KMS-11 (cell line): ENCODE data around the gene SLC51A.

Source experiments
- H2AFZ ChIP-seq: fragments of 200-600 bp; sonication (generic); 2 replicates; pipeline ENCODE4 v1.6.1; 2016; ENCODE audit warnings: antibody characterized with exemption, mixed run types, low read depth
- H3K27ac ChIP-seq: fragments of 200-600 bp; sonication (generic); 2 replicates; pipeline ENCODE4 v1.6.1; 2016; ENCODE audit warnings: mild to moderate bottlenecking, mixed run types
- H3K27me3 ChIP-seq: fragments of 200-600 bp; sonication (generic); 2 replicates; pipeline ENCODE4 v1.6.1; 2017; ENCODE audit warnings: mild to moderate bottlenecking, low read depth, mixed run types, moderate library complexity; ENCODE audit not compliant: insufficient read depth
- H3K36me3 ChIP-seq: fragments of 200-600 bp; sonication (generic); 2 replicates; pipeline ENCODE4 v1.6.1; 2017; ENCODE audit warnings: mild to moderate bottlenecking, mixed run types; ENCODE audit not compliant: insufficient read depth
- H3K4me1 ChIP-seq: fragments of 200-600 bp; sonication (generic); 2 replicates; pipeline ENCODE4 v1.6.1; 2016; ENCODE audit warnings: mild to moderate bottlenecking, low read depth, mixed run types; ENCODE audit not compliant: poor library complexity, severe bottlenecking
- H3K4me2 ChIP-seq: fragments of 200-600 bp; sonication (generic); 2 replicates; pipeline ENCODE4 v1.7.0; 2016; ENCODE audit warnings: mild to moderate bottlenecking, mixed run types
- H3K4me3 ChIP-seq: fragments of 200-600 bp; sonication (generic); IDR thresholded peaks from 2 replicates; pipeline ENCODE4 v1.6.1; 2017; ENCODE audit warnings: low read depth, low read length, mixed read lengths; ENCODE audit not compliant: insufficient read depth
- H3K79me2 ChIP-seq: fragments of 200-600 bp; sonication (generic); 2 replicates; pipeline ENCODE4 v1.6.1; 2016; ENCODE audit warnings: low read depth, mixed run types; ENCODE audit not compliant: insufficient read depth
- H3K9ac ChIP-seq: fragments of 200-600 bp; sonication (generic); 2 replicates; pipeline ENCODE4 v1.6.1; 2016; ENCODE audit warnings: mild to moderate bottlenecking, mixed run types
- H4K20me1 ChIP-seq: fragments of 200-600 bp; sonication (generic); 2 replicates; pipeline ENCODE4 v1.6.1; 2016; ENCODE audit warnings: mild to moderate bottlenecking, mixed run types; ENCODE audit not compliant: insufficient read depth
- TF ChIP-seq, protein P1 (sequence below): fragments of 200-600 bp; sonication (generic); conservative IDR thresholded peaks from 2 replicates; pipeline ENCODE4 v1.6.1; 2017; ENCODE audit warnings: low read depth, mild to moderate bottlenecking, antibody characterized with exemption, low read length, moderate library complexity, mixed read lengths

Gene SLC51A

DNA sequence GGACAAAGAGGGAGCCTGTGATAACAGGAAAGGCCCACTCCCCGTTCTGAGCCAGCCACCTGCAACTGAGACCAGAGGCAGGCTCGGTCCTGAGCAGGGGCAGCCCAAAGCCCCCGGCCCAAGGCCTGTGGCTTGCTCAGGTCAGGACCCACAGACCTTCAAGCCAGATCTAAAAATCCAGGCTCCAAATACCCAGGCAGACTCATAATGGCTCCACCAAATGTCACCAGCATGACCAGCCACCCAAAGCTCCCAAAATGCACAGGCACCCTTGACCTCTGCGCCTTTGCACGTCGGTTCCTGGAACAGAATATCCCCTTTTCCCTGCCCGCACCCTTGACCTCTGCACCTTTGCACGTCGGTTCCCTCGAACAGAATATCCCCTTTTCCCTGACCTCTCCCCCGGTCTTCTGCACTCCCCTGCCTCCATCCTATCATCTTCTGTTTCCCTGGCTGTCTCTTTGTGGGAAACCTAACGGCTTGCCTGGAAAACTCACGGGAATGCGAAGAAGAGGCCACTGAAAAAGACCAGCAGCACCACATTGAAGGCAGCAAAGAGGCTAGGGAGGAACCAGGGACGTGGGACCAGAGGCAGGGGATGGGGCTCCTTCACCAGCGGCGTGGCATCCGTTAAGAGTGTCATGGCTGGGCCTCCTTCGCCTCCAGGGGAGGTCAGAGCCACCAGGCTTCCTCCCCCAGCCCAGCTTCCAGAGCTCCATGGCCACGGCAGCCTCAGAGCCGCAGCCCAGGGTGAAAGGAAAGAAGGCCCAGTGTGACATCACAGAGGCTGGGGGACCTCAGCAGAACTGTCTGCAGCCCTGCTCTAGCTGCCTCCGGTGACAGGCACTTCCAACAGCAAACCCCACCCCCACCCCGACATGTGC is 5.4 kb upstream of the SLC51A start, which contains the start of gene ZDHHC19:
Gene ZDHHC19, minus strand, starts transcription at position 728 of the 884 bp plus-strand sequence. Its CDS starts 85 bp downstream, at position 643.
- TF ChIP-seq, protein P1, sequence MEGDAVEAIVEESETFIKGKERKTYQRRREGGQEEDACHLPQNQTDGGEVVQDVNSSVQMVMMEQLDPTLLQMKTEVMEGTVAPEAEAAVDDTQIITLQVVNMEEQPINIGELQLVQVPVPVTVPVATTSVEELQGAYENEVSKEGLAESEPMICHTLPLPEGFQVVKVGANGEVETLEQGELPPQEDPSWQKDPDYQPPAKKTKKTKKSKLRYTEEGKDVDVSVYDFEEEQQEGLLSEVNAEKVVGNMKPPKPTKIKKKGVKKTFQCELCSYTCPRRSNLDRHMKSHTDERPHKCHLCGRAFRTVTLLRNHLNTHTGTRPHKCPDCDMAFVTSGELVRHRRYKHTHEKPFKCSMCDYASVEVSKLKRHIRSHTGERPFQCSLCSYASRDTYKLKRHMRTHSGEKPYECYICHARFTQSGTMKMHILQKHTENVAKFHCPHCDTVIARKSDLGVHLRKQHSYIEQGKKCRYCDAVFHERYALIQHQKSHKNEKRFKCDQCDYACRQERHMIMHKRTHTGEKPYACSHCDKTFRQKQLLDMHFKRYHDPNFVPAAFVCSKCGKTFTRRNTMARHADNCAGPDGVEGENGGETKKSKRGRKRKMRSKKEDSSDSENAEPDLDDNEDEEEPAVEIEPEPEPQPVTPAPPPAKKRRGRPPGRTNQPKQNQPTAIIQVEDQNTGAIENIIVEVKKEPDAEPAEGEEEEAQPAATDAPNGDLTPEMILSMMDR = no peak
- H3K4me1 ChIP-seq = no peaks in the 10 kb centered on the region
- no peak within 1 kb of the TSS for H3K4me3 ChIP-seq
- H3K9ac ChIP-seq = no peak within 1 kb of the TSS
- no peak within 1 kb of the TSS for H3K4me2 ChIP-seq
- H4K20me1 ChIP-seq = no peaks in the 10 kb centered on the region
- no peak within 1 kb of the TSS for H2AFZ ChIP-seq
- H3K27me3 ChIP-seq = no peaks in the 10 kb centered on the region
- no peaks in the 10 kb centered on the region for H3K79me2 ChIP-seq
- H3K36me3 ChIP-seq = no peaks in the 10 kb centered on the region
- no peak within 1 kb of the TSS for H3K27ac ChIP-seq

DNA sequence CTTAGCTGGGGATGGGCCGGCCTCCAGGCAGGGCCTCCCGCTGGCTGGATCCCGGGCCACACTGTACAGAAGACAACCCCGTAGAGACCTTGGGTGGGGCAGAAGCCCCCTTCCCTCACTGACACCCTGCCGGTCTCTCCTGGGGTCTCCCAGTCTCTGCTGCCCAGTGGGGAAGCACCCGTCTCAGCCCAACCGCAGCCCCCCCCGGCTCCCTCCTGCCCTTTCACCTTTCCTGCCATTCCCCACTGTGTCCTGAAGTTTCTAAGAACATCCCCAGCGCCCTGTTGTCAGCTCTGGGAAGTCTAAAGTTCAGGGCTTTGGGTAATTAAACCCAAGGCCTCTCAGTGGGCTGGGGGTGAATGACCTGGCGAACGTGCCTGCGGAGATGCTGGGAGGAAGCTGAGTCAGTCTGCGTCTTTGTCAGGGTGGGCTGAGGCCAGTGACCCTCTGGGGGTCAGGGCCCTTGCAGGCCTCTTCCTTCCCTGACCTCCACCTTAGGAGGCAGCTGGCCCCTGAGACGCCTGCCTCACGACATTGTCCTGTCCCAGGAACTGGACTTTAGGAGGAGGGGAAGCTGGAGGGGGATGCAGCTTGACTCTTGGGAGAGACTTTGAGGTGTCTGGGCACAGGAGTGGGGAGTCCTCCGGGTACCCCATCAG is 1.4 kb upstream of the SLC51A start:
- Histone ChIP-seq H4K20me1 (no peaks in the 10 kb centered on the region), H3K4me1 (no peaks in the 10 kb centered on the region), H2AFZ (no peak overlapping the region), H3K27ac (no peak overlapping the region), H3K79me2 (no peaks in the 10 kb centered on the region), H3K36me3 (no peaks in the 10 kb centered on the region), H3K4me2 (no peak overlapping the region), H3K27me3 (no peaks in the 10 kb centered on the region; the same call in 1 of the 2 replicates), H3K4me3 (no peak overlapping the region), H3K9ac (no peak overlapping the region)
- TF ChIP-seq, protein P1 = no peak

DNA sequence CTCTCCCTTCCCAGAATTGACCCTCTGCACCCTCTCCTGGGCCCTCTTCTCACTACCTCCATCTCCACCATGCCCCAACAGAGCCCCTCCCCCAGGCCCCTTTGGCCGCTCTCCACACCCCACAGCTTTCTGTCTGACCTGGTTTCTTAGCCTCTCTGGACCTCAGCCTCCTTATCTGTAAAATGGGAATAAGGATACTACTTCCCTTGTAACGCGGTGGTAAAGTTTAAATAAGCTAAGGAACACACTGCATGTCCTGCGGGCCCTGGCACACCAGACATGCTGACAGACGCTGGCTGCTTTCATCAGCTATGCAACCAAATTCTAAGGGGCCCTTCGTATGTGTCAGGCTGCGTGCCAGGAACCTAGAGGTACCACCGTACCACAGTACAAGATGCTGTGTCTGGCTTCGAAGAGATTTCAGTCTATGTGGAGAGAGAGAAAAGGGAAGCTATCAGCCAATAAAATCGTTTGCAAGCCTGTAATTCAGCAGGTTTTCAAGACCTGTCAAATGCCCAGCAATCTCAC is 777 bp upstream of the SLC51A start:
- Histone ChIP-seq H3K9ac (no peak overlapping the region), H3K4me2 (no peak overlapping the region), H4K20me1 (no peaks in the 10 kb centered on the region), H3K4me3 (no peak overlapping the region), H3K4me1 (no peaks in the 10 kb centered on the region), H3K79me2 (no peaks in the 10 kb centered on the region), H3K36me3 (no peaks in the 10 kb centered on the region), H2AFZ (no peak overlapping the region), H3K27ac (no peak overlapping the region), H3K27me3 (no peaks in the 10 kb centered on the region; the same call in 1 of the 2 replicates)
- TF ChIP-seq, protein P1 = no peak

DNA sequence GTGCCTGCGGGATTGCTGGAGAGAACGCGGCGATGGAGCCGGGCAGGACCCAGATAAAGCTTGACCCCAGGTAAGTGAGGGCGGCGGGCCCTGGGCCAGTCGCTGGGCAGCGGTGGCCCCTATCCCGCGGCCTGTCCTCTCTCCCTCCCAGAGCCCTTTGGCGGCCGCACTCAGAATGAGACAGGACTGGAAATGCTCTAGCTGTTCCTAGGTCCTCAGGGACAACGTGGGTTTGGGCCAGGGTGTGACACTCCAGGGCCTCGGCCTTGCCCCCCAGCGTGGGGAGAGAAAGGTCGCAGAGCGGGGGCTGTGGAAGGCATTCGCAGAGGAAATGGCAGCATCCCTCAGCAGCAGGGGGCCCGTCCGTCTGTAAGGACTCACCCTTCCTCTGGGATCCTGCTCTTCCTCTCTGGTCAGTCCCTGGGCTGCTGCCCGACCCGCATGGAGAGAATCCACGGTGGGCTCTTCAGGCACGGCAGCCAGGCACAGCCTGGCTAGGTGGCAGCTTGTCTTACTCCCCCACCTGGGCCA is 412 bp downstream of the SLC51A start:
- no peak overlapping the region for H3K4me3 ChIP-seq
- no peaks in the 10 kb centered on the region for H4K20me1 ChIP-seq
- H3K27me3 ChIP-seq = no peaks in the 10 kb centered on the region; the same call in 1 of the 2 replicates
- H3K4me2 ChIP-seq = no peak overlapping the region
- no peak overlapping the region for H2AFZ ChIP-seq
- H3K36me3 ChIP-seq = no peaks in the 10 kb centered on the region
- TF ChIP-seq, protein P1 = no peak
- no peak overlapping the region for H3K9ac ChIP-seq
- H3K27ac ChIP-seq = no peak overlapping the region
- H3K79me2 ChIP-seq = no peaks in the 10 kb centered on the region
- H3K4me1 ChIP-seq = no peaks in the 10 kb centered on the region
